Measurements from ENCODE around the gene SIMC1. TPM values are rescaled to one million over a fixed set of nuclear protein-coding genes. Genes with fewer than 3 reads are reported as not detected.
A peak's percentile ranks its signal among the peaks of the same experiment; 100 is the strongest.

Gene SIMC1
- total RNA-seq, 1 experiment from 2014 or later = 19.2 TPM

DNA sequence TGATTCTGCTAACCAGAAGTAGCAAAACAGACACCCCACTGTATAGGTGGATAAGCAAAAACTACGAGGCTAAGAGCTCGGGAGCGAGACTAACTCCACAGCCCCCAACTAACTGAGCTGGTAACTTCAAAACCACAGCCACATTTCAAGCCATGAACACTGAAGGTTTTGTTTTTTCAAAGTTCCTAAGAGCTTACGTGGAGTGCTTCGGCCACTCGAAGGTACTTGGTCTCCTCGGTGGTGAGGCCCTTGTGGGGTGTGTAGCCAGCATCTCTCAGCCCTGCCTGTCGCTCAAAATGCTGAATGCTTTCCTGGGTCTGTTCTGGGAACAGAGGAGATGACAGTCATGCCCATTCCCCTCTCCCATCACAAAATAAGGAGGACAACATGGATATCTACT lies 112.2 kb downstream of the SIMC1 start:
- BruUV-seq (replicated peaks) = no TSS peak
- ATAC-seq (no peak), DNase-seq (ENCODE audit: low read depth, low spot score) (no peak)
- in situ Hi-C loops (cut with HindIII; ENCODE audit: low pct_unique_long_range_greater_than_20kb, low sequenced_read_pairs) = no loop called here
- no peaks in the 10 kb centered on the region for H3K9me3 ChIP-seq (ENCODE audit: control insufficient read depth, insufficient read depth, low read depth, low read length)
- peaks cover 25% of the 10 kb centered on the region for H3K36me3 ChIP-seq (ENCODE audit: control insufficient read depth, insufficient read depth, low read length)
- no peaks in the 10 kb centered on the region for H3K27me3 ChIP-seq (ENCODE audit: control insufficient read depth, insufficient read depth, low read length)
- no peaks in the 10 kb centered on the region for H3K4me1 ChIP-seq (ENCODE audit: control insufficient read depth, insufficient read depth, low read length)
- POLR2A ChIA-PET = no interaction called here
- TF ChIP-seq TCF7L2 (IDR thresholded peaks at IDR 0.05; ENCODE audit: low read depth, low read length) (no peak), POLR2AphosphoS5 (IDR thresholded peaks at IDR 0.05; ENCODE audit: low read depth, low read length) (no peak), SIN3A (IDR thresholded peaks at IDR 0.05; ENCODE audit: borderline replicate concordance, insufficient read depth, low read depth, low read length) (no peak)
- TF ChIP-seq, protein P1, sequence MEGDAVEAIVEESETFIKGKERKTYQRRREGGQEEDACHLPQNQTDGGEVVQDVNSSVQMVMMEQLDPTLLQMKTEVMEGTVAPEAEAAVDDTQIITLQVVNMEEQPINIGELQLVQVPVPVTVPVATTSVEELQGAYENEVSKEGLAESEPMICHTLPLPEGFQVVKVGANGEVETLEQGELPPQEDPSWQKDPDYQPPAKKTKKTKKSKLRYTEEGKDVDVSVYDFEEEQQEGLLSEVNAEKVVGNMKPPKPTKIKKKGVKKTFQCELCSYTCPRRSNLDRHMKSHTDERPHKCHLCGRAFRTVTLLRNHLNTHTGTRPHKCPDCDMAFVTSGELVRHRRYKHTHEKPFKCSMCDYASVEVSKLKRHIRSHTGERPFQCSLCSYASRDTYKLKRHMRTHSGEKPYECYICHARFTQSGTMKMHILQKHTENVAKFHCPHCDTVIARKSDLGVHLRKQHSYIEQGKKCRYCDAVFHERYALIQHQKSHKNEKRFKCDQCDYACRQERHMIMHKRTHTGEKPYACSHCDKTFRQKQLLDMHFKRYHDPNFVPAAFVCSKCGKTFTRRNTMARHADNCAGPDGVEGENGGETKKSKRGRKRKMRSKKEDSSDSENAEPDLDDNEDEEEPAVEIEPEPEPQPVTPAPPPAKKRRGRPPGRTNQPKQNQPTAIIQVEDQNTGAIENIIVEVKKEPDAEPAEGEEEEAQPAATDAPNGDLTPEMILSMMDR (IDR thresholded peaks at IDR 0.05) = no peak
- TF ChIP-seq, protein P2, sequence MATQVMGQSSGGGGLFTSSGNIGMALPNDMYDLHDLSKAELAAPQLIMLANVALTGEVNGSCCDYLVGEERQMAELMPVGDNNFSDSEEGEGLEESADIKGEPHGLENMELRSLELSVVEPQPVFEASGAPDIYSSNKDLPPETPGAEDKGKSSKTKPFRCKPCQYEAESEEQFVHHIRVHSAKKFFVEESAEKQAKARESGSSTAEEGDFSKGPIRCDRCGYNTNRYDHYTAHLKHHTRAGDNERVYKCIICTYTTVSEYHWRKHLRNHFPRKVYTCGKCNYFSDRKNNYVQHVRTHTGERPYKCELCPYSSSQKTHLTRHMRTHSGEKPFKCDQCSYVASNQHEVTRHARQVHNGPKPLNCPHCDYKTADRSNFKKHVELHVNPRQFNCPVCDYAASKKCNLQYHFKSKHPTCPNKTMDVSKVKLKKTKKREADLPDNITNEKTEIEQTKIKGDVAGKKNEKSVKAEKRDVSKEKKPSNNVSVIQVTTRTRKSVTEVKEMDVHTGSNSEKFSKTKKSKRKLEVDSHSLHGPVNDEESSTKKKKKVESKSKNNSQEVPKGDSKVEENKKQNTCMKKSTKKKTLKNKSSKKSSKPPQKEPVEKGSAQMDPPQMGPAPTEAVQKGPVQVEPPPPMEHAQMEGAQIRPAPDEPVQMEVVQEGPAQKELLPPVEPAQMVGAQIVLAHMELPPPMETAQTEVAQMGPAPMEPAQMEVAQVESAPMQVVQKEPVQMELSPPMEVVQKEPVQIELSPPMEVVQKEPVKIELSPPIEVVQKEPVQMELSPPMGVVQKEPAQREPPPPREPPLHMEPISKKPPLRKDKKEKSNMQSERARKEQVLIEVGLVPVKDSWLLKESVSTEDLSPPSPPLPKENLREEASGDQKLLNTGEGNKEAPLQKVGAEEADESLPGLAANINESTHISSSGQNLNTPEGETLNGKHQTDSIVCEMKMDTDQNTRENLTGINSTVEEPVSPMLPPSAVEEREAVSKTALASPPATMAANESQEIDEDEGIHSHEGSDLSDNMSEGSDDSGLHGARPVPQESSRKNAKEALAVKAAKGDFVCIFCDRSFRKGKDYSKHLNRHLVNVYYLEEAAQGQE (IDR thresholded peaks at IDR 0.05; ENCODE audit: insufficient read depth in 1 of 2, low read depth in 2 of 2, low read length in 1 of 2) = no peak
- no peak overlapping the region for H3K27ac ChIP-seq (ENCODE audit: low read length)
- CTCF ChIA-PET = no interaction called here
- H3K4me3 ChIP-seq (ENCODE audit: low read depth in 2 of 2, low read length in 2 of 2) = no peak overlapping the region
- intact Hi-C loops (cut with micrococcal nuclease; ENCODE audit: unreplicated experiment) = no loop called here

DNA sequence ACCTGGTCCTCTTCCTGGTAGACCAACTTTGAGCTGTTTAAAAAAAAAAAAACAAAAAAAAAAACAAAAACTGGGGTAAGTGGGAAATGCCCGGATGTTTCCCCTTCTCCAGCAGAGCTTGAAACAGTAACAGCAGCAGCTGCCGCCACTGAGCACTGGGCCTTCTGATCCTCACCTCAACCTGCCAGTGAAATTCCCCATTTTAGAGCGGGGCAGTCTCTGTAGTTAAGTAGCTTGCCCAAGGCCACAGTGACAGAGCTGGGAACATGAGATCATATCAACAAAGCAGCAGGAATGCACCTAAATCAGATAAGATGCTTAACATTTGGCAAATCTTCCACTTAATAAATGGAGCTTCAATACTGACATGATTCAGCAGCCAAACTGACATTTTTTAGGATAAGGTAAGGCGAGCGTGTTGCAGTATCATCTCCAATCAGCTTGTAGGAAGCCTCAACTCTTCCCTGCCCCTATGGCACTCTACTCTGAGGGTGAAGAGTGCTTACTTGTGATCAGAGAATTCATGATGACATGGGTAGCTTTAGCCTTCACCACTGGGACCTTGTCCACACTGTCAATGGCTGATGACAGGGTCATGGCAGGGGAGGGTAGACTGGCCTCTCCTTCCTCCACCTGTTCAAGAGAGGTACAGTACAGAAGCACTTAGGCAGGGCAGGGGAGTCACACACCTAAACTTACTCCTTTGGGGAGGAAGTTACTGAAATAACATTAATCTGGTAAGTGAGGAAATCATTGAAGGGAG lies 114.1 kb downstream of the SIMC1 start:
- Histone ChIP-seq H3K27ac (ENCODE audit: low read length) (no peak overlapping the region), H3K4me3 (ENCODE audit: low read depth in 2 of 2, low read length in 2 of 2) (no peak overlapping the region), H3K36me3 (ENCODE audit: control insufficient read depth, insufficient read depth, low read length) (peaks cover 16% of the 10 kb centered on the region), H3K4me1 (ENCODE audit: control insufficient read depth, insufficient read depth, low read length) (no peaks in the 10 kb centered on the region), H3K9me3 (ENCODE audit: control insufficient read depth, insufficient read depth, low read depth, low read length) (no peaks in the 10 kb centered on the region), H3K27me3 (ENCODE audit: control insufficient read depth, insufficient read depth, low read length) (no peaks in the 10 kb centered on the region)
- CTCF ChIA-PET = interaction anchor here (0.6 to 0.8 kb wide), 3 partner anchors 22 to 294 kb away, joined by 4 to 8 read pairs (median 5); no protein-coding TSS in a partner anchor
- ATAC-seq (0 out of 2 replicates have a peak, but pooled peaks have one; percentile 44), DNase-seq (ENCODE audit: low read depth, low spot score) (no peak)
- POLR2A ChIA-PET = interaction anchor here (0.7 kb wide), 1 partner anchor 1229 kb away, joined by 3 read pairs; no protein-coding TSS in a partner anchor
- no TSS peak for BruUV-seq (replicated peaks)
- in situ Hi-C loops (cut with HindIII; ENCODE audit: low pct_unique_long_range_greater_than_20kb, low sequenced_read_pairs) = no loop called here
- intact Hi-C loops (cut with micrococcal nuclease; ENCODE audit: unreplicated experiment) = no loop called here
- TF ChIP-seq, protein P2 (IDR thresholded peaks at IDR 0.05; ENCODE audit: insufficient read depth in 1 of 2, low read depth in 2 of 2, low read length in 1 of 2) = no peak
- TF ChIP-seq SIN3A (IDR thresholded peaks at IDR 0.05; ENCODE audit: borderline replicate concordance, insufficient read depth, low read depth, low read length) = no peak
- TF ChIP-seq, protein P1 (IDR thresholded peaks at IDR 0.05) = no peak
- TF ChIP-seq TCF7L2 (IDR thresholded peaks at IDR 0.05; ENCODE audit: low read depth, low read length) = no peak
- no peak for TF ChIP-seq POLR2AphosphoS5 (IDR thresholded peaks at IDR 0.05; ENCODE audit: low read depth, low read length)

All from Panc1 (cell line).